Colonic mucosa (tissue), 4 donors: ENCODE data around the gene RBM6. TPM values are rescaled to one million over a fixed set of nuclear protein-coding genes. Genes with fewer than 3 reads are reported as not detected.
"Not testable (repeated sequence)": the region's sequence is repeated elsewhere in the genome, so short reads cannot be mapped to it uniquely, and the experiment has no call there.

Experiments used
- DNase-seq: peaks from one replicate; pipeline ENCODE4 v3.0.0-alpha.2; 2020
- H3K27ac ChIP-seq: fragments of 200-600 bp; one replicate; pipeline ENCODE4 v1.8.0; 2021
- H3K27me3 ChIP-seq: fragments of 200-600 bp; one replicate; pipeline ENCODE4 v1.8.0; 2021
- H3K36me3 ChIP-seq: fragments of 200-600 bp; one replicate; pipeline ENCODE4 v1.8.0; 2021
- H3K4me1 ChIP-seq: fragments of 200-600 bp; one replicate; pipeline ENCODE4 v1.8.0; 2021; ENCODE audit warnings: mild to moderate bottlenecking
- H3K4me3 ChIP-seq: fragments of 200-600 bp; one replicate; pipeline ENCODE4 v1.8.0; 2021
- H3K9ac ChIP-seq, 2 donors: one replicate each; pipeline ENCODE4 v1.7.0; 2013; ENCODE audit warnings: control low read depth in 2 of 2, low read depth in 2 of 2, low read length in 2 of 2
- H3K9me3 ChIP-seq: fragments of 200-600 bp; one replicate; pipeline ENCODE4 v1.8.0; 2021
- intact Hi-C: fragments of 100-400 bp; cut with DNase I; formaldehyde crosslinking; loops from one replicate; pipeline ENCODE4 v1.14.1; 2022
- total RNA-seq, 2 donors: library from RNA; stranded (reverse); fragmentation: NEBNext Ultra II Directional in 1 of 2; extraction: Animal tissue kit (Norgen Biotek cat#: 25700) in 1 of 2; gene quantifications; one replicate each; pipeline ENCODE4 v1.2.1, GENCODE V29; 2021
- TF ChIP-seq, protein P1 (sequence below): fragments of 200-600 bp; IDR thresholded peaks from one replicate; pipeline ENCODE4 v1.8.0; 2022; ENCODE audit warnings: antibody characterized with exemption, mild to moderate bottlenecking
- donor health status: healthy.
- donor health status: DM: no; HTN: no; CAD: no.
- donor health status: DM: no; HTN: no; CAD: no.

The RBM6 gene
- total RNA-seq, 2 donors from 2014 or later, result 49.8 to 60.3 TPM

DNA sequence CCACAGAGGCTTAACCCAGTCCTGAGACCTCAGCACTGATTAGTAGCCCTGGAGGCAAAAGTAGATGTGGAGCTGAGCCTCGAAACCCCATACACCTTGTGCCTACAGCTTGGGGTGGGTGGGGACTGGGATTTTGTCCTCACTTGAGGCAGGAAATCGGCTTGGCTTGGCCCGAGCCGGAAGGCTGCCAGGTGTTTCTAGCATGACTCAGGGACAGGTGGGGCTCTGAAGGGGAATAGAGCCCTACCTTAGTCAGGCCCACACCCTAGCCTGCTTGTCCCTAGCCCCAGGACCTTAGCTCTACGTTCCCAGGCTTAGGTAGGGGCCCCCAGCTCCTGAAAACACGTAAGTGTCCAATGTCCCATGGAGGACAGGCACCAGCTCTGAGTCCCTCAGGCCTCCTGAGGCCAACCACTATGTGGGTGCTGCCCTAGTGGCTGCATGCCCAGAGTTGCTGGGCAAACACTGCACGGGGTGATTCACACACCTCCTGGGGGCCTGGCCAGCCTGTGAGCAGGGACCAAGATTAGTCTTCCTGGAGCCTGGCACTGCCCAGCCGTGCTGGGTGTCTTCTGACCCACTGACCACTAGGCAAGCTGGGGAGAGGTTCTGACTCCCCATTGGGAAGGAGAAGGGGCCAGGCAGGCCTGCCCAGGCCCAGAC is 39.3 kb upstream of the RBM6 start:
- TF ChIP-seq, protein P1, sequence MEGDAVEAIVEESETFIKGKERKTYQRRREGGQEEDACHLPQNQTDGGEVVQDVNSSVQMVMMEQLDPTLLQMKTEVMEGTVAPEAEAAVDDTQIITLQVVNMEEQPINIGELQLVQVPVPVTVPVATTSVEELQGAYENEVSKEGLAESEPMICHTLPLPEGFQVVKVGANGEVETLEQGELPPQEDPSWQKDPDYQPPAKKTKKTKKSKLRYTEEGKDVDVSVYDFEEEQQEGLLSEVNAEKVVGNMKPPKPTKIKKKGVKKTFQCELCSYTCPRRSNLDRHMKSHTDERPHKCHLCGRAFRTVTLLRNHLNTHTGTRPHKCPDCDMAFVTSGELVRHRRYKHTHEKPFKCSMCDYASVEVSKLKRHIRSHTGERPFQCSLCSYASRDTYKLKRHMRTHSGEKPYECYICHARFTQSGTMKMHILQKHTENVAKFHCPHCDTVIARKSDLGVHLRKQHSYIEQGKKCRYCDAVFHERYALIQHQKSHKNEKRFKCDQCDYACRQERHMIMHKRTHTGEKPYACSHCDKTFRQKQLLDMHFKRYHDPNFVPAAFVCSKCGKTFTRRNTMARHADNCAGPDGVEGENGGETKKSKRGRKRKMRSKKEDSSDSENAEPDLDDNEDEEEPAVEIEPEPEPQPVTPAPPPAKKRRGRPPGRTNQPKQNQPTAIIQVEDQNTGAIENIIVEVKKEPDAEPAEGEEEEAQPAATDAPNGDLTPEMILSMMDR, result no peak
- Histone ChIP-seq H3K4me3 (peak overlapping the region; percentile 10), H3K27me3 (no peaks in the 10 kb centered on the region), H3K4me1 (peaks cover 20% of the 10 kb centered on the region), H3K9me3 (no peaks in the 10 kb centered on the region), H3K9ac (peak overlapping the region; percentile 56 to 88), H3K36me3 (peaks cover under 1% of the 10 kb centered on the region), H3K27ac (peak overlapping the region; percentile 90)
- DNase-seq, result peak; percentile 92
- intact Hi-C loops, result loop anchor here (10.0 kb wide), 1 partner anchor 196 kb away; no protein-coding TSS in a partner anchor

- Histone ChIP-seq H3K4me1 (peaks cover 25% of the 10 kb centered on the region), H3K4me3 (peak overlapping the region; percentile 43), H3K9ac (peak overlapping the region in 1 of 2 donors; percentile 89), H3K9me3 (no peaks in the 10 kb centered on the region), H3K27me3 (no peaks in the 10 kb centered on the region), H3K27ac (peak overlapping the region; percentile 90), H3K36me3 (no peaks in the 10 kb centered on the region)
- DNase-seq, result peak; percentile 29
- intact Hi-C loops, result loop anchor here (10.0 kb wide), 1 partner anchor 197 kb away; no protein-coding TSS in a partner anchor
- TF ChIP-seq, protein P1, result no peak
Measured at GRCh38 chr3:49901366-49902339, 38.3 kb upstream of the RBM6 start.

- Histone ChIP-seq H3K27me3 (no peaks in the 10 kb centered on the region), H3K9ac (peak overlapping the region; percentile 78 to 89), H3K36me3 (no peaks in the 10 kb centered on the region), H3K4me3 (peak overlapping the region; percentile 43), H3K4me1 (peaks cover 29% of the 10 kb centered on the region), H3K27ac (peak overlapping the region; percentile 86), H3K9me3 (no peaks in the 10 kb centered on the region)
- TF ChIP-seq, protein P1, result no peak
- intact Hi-C loops, result loop anchor here (10.0 kb wide), 1 partner anchor 198 kb away; no protein-coding TSS in a partner anchor
- DNase-seq, result peak; percentile 24
Measured at GRCh38 chr3:49902511-49903345, 37.2 kb upstream of the RBM6 start.

GRCh38 chr3:49903451-49904424 is 36.2 kb upstream of the RBM6 start, which contains the start of gene MST1R:
MST1R (minus strand) TSS chr3:49903873; CDS start chr3:49903609, 264 bp downstream.
- H3K4me3 ChIP-seq, result peak within 1 kb of the TSS; percentile 43
- intact Hi-C loops, result loop anchor here (10.0 kb wide), 1 partner anchor 199 kb away; no protein-coding TSS in a partner anchor
- no peaks in the 10 kb centered on the region for H3K36me3 ChIP-seq
- DNase-seq, result peak; percentile 95
- H3K9me3 ChIP-seq, result no peaks in the 10 kb centered on the region
- no peaks in the 10 kb centered on the region for H3K27me3 ChIP-seq
- peaks cover 29% of the 10 kb centered on the region for H3K4me1 ChIP-seq
- H3K27ac ChIP-seq, result peak within 1 kb of the TSS; percentile 86
- H3K9ac ChIP-seq, result peak within 1 kb of the TSS; percentile 78 to 89
- TF ChIP-seq, protein P1, result peak; percentile 17

- H3K27me3 ChIP-seq, H3K36me3 ChIP-seq, H3K9me3 ChIP-seq, DNase-seq: not testable (repeated sequence)
- peak overlapping the region; percentile 43 for H3K4me3 ChIP-seq
- peak overlapping the region; percentile 86 for H3K27ac ChIP-seq
- intact Hi-C loops, result loop anchor here (10.0 kb wide), 1 partner anchor 200 kb away; no protein-coding TSS in a partner anchor
- peak overlapping the region in 1 of 2 donors; percentile 89 for H3K9ac ChIP-seq
- H3K4me1 ChIP-seq, result peaks cover 29% of the 10 kb centered on the region
Measured at GRCh38 chr3:49904448-49904847, 35.5 kb upstream of the RBM6 start.
